K562 (cell line): Measurements from ENCODE around the gene CDYL2. TPM values are rescaled to one million over a fixed set of nuclear protein-coding genes. Genes with fewer than 3 reads are reported as not detected.

Experiments
- ATAC-seq: fragments of 200-7000 bp; cut with Tn5 transposase; 3 replicates; pipeline ENCODE4 v1.9.1; 2020; ENCODE audit warnings: moderate library complexity
- BruUV-seq: library from RNA; stranded (reverse); fragments of 400-500 nt; replicated peaks from 2 replicates; lab custom pipeline; 2021; lab: Mats Ljungman, UMichigan
- CTCF ChIA-PET: fragments of 300-600 bp; formaldehyde crosslinking; extraction: SDS; loops from one replicate; lab custom pipeline; 2021; ENCODE audit warnings: low intra/inter-chr PET ratio; lab: Yijun Ruan, JAX
- POLR2A ChIA-PET: fragments of 300-600, 350-650 bp; sonication (Branson Sonifier 250); formaldehyde crosslinking; extraction: SDS; loops from one replicate; lab custom pipeline; 2021; ENCODE audit warnings: antibody characterized with exemption, inconsistent platforms; lab: Yijun Ruan, JAX
- DNase-seq, 4 experiments: peaks; one replicate each; pipeline versions ENCODE4 v3.0.0 to v3.0.0-alpha.2; 2011 to 2018; ENCODE audit warnings: low spot score in 3 of 4, mixed read lengths in 3 of 4; ENCODE audit errors: extremely low read depth in 1 of 4
- FAIRE-seq: peaks from 2 replicates; lab custom pipeline; 2011; peaks lifted over from hg19 to GRCh38; lab: Jason Lieb, UNC
- H2AFZ ChIP-seq: 2 replicates; pipeline ENCODE4 v1.6.0; 2011; ENCODE audit warnings: low read depth, low read length, control low read depth, inconsistent platforms
- H3K27ac ChIP-seq: fragments of 200-600 bp; 3 replicates; pipeline ENCODE4 v1.8.0; 2011; ENCODE audit warnings: low read depth, mild to moderate bottlenecking, control low read depth, inconsistent platforms, low read length, moderate library complexity, mixed read lengths; ENCODE audit errors: extremely low read depth
- H3K27me3 ChIP-seq, 2 experiments: fragments of 300-600 bp in 1 of 2; 2 replicates in 1 of 2; 3 replicates in 1 of 2; pipeline versions ENCODE4 v1.6.0 to v1.8.0; 2011; ENCODE audit warnings: inconsistent platforms in 2 of 2, low read length in 2 of 2, mild to moderate bottlenecking in 1 of 2, mixed read lengths in 1 of 2, moderate library complexity in 1 of 2; ENCODE audit not compliant: control insufficient read depth in 2 of 2, insufficient read depth in 2 of 2
- H3K36me3 ChIP-seq: fragments of 300-600 bp; 3 replicates; pipeline ENCODE4 v1.8.0; 2011; ENCODE audit warnings: mild to moderate bottlenecking, low read length, inconsistent platforms; ENCODE audit not compliant: control insufficient read depth, insufficient read depth
- H3K4me1 ChIP-seq, 2 experiments: fragments of 200-600 bp in 1 of 2; replicated peaks in 1 of 2; 2 replicates in 1 of 2; 3 replicates in 1 of 2; pipeline versions ENCODE4 v1.5.1 to v1.8.0; 2011; ENCODE audit warnings: inconsistent platforms in 2 of 2, low read length in 2 of 2, mild to moderate bottlenecking in 1 of 2, mixed read lengths in 1 of 2, moderate library complexity in 1 of 2; ENCODE audit not compliant: control insufficient read depth in 2 of 2, insufficient read depth in 2 of 2
- H3K4me2 ChIP-seq: 2 replicates; pipeline ENCODE4 v1.6.1; 2011; ENCODE audit warnings: low read length, control low read depth, inconsistent platforms, mixed read lengths; ENCODE audit not compliant: insufficient read depth
- H3K4me3 ChIP-seq: fragments of 200-600 bp; sonication (generic), shearing (Covaris generic); 2 replicates; pipeline ENCODE4 v1.5.1; 2016; ENCODE audit warnings: control low read depth, inconsistent platforms
- H3K79me2 ChIP-seq: fragments of 200-600 bp; 3 replicates; pipeline ENCODE4 v1.8.0; 2011; ENCODE audit warnings: low read length, inconsistent platforms; ENCODE audit not compliant: control insufficient read depth, insufficient read depth
- H3K9ac ChIP-seq, 2 experiments: 2 replicates each; pipeline versions ENCODE4 v1.6.0 to v1.6.1; 2011; ENCODE audit warnings: low read depth in 2 of 2, low read length in 2 of 2, control low read depth in 1 of 2, inconsistent platforms in 1 of 2, mild to moderate bottlenecking in 1 of 2, mixed read lengths in 1 of 2; ENCODE audit not compliant: insufficient read depth in 1 of 2
- H3K9me1 ChIP-seq: one replicate; pipeline ENCODE4 v1.6.0; 2011; ENCODE audit warnings: inconsistent platforms, mild to moderate bottlenecking, low read length, moderate library complexity; ENCODE audit not compliant: control insufficient read depth, insufficient read depth
- H3K9me3 ChIP-seq: replicated peaks from 2 replicates; pipeline ENCODE4 v1.5.1; 2011; ENCODE audit warnings: low read depth, low read length, inconsistent platforms; ENCODE audit not compliant: control insufficient read depth, insufficient read depth
- H4K20me1 ChIP-seq: replicated peaks from 2 replicates; pipeline ENCODE4 v1.6.1; 2011; ENCODE audit warnings: low read length, inconsistent platforms, mixed read lengths; ENCODE audit not compliant: control insufficient read depth, insufficient read depth
- DACH1 ChIP-seq: fragments of 450-650 bp; IDR thresholded peaks from 2 replicates; pipeline ENCODE4 v1.6.1; 2018; ENCODE audit not compliant: partially characterized antibody
- ELF2 ChIP-seq: fragments of 250-450 bp; sonication (Bioruptor Pico); IDR thresholded peaks from 2 replicates; pipeline ENCODE4 v1.5.0; 2021; ENCODE audit warnings: mild to moderate bottlenecking
- FOXM1 ChIP-seq, 2 experiments: fragments of 450-650 bp in 1 of 2; sonication (generic) in 1 of 2; formaldehyde crosslinking in 1 of 2; IDR thresholded peaks; 2 replicates each; pipeline versions ENCODE4 v1.6.1 to v1.9.0; 2017 to 2022; ENCODE audit warnings: low read depth in 2 of 2, mild to moderate bottlenecking in 2 of 2, missing genetic modification reagents in 1 of 2, moderate library complexity in 1 of 2
- ILK ChIP-seq: fragments of 450-650 bp; IDR thresholded peaks from 2 replicates; pipeline ENCODE4 v1.6.1; 2016; ENCODE audit warnings: missing genetic modification characterization, low read depth, mild to moderate bottlenecking, missing compliant biosample characterization, moderate library complexity, borderline replicate concordance
- KHSRP ChIP-seq: fragments of 450-650 bp; IDR thresholded peaks from 2 replicates; pipeline ENCODE4 v1.6.1; 2017
- MCM5 ChIP-seq: fragments of 450-650 bp; IDR thresholded peaks from 2 replicates; pipeline ENCODE4 v1.6.1; 2016; ENCODE audit warnings: low read depth
- RBM15 ChIP-seq: fragments of 200-400 bp; formaldehyde crosslinking; IDR thresholded peaks from 2 replicates; pipeline ENCODE4 v1.6.1; 2018; ENCODE audit warnings: mild to moderate bottlenecking, low read length, moderate library complexity; ENCODE audit not compliant: insufficient read depth
- RBM34 ChIP-seq: fragments of 200-400 bp; formaldehyde crosslinking; IDR thresholded peaks from 2 replicates; pipeline ENCODE4 v1.6.1; 2018; ENCODE audit warnings: low read length, borderline replicate concordance; ENCODE audit not compliant: insufficient read depth
- SMARCC2 ChIP-seq: fragments of 450-650 bp; IDR thresholded peaks from 2 replicates; pipeline ENCODE4 v1.6.1; 2017; ENCODE audit warnings: antibody characterized with exemption, moderate library complexity, mild to moderate bottlenecking, low read depth
- SRSF1 ChIP-seq: fragments of 200-400 bp; formaldehyde crosslinking; IDR thresholded peaks from 2 replicates; pipeline ENCODE4 v1.6.1; 2017; ENCODE audit warnings: mild to moderate bottlenecking, low read depth, low read length, moderate library complexity
- ZBTB17 ChIP-seq: fragments of 450-650 bp; formaldehyde crosslinking; IDR thresholded peaks from 2 replicates; pipeline ENCODE4 v1.4.0; 2020; ENCODE audit warnings: mild to moderate bottlenecking
- ZNF282 ChIP-seq: sonication (generic); formaldehyde crosslinking; IDR thresholded peaks from 2 replicates; pipeline ENCODE4 v1.8.1; 2023; ENCODE audit warnings: missing genetic modification reagents
- WGBS: fragments of 100-300 bp; shearing (Covaris generic); methylation state at CpG from one replicate; pipeline ENCODE4 v1.1.6; 2016; ENCODE audit warnings: low coverage, mixed read lengths; ENCODE audit not compliant: insufficient coverage; ENCODE audit errors: missing lambda C conversion rate; 5-methylcytosine and 5-hydroxymethylcytosine counted together
- in situ Hi-C: fragments of 300-500 bp; cut with MboI; formaldehyde crosslinking; loops from 4 replicates; pipeline ENCODE4 v1.15.0; 2018; ENCODE audit warnings: inconsistent platforms, mixed read lengths
- intact Hi-C: fragments of 100-400 bp; cut with micrococcal nuclease; formaldehyde crosslinking; loops from 2 replicates; pipeline ENCODE4 v1.14.2; 2022
- polyA plus RNA-seq, 8 experiments: library from polyadenylated mRNA; depleted of rRNA in 4 of 8; stranded (reverse) in 5 of 8; unstranded in 3 of 8; fragments of >200 nt; fragmentation: Nextera tagmentation in 2 of 8; fragmentation: Illumina TruSeq in 1 of 8; extraction: Ambion mirVana in 2 of 8; extraction: Trizol in 1 of 8; gene quantifications; 2 replicates each; pipeline versions ENCODE4 v1.2.1 to v1.2.3, GENCODE V29; 2011 to 2014; ENCODE audit warnings: inconsistent platforms in 1 of 8, missing spikeins in 1 of 8
- total RNA-seq, 7 experiments: library from RNA; depleted of rRNA in 6 of 7; stranded (reverse); fragments of >200 nt in 6 of 7; fragmentation: Illumina TruSeq in 2 of 7; extraction: Trizol in 2 of 7; gene quantifications; 2 replicates each; pipeline versions ENCODE4 v1.2.1 to v1.2.3, GENCODE V29; 2011 to 2021; ENCODE audit warnings: low replicate concordance in 1 of 7
- TF ChIP-seq, protein P1 (sequence below), 2 experiments: fragments of 450-650 bp; conservative IDR thresholded peaks; 2 replicates each; pipeline ENCODE4 v1.6.1; 2017; ENCODE audit warnings: mild to moderate bottlenecking in 2 of 2, moderate library complexity in 2 of 2

Gene CDYL2
- total and polyA plus RNA-seq, 9 of the 15 experiments (the other 6 are each of a cell fraction or from before 2014, with no cell fraction given): under 0.01 to 0.04 (median 0.01) TPM; not detected in 6

- in situ Hi-C loops (no loop called here), intact Hi-C loops (no loop called here)
- ATAC-seq (no peak), FAIRE-seq (no peak), DNase-seq (no peak)
- BruUV-seq: no TSS peak
- ChIA-PET CTCF (no interaction called here), POLR2A (interaction anchor here (0.7 kb wide), 1 partner anchor 22 kb away, joined by 3 read pairs; no protein-coding TSS in a partner anchor)
- H3K4me1 ChIP-seq: no peaks in the 10 kb centered on the region
- no peak overlapping the region for H3K4me3 ChIP-seq
- H3K27me3 ChIP-seq: peaks cover 0 to 4% of the 10 kb centered on the region in 2 experiments; a peak in 1 of 5 replicates
- TF ChIP-seq RBM34: no peak
- no peak for TF ChIP-seq ILK (tag)
- no peak for TF ChIP-seq DACH1
- no peak for TF ChIP-seq SRSF1
- no peak for TF ChIP-seq ZBTB17
- TF ChIP-seq KHSRP: no peak
- H3K9me3 ChIP-seq: no peaks in the 10 kb centered on the region
- H3K4me2 ChIP-seq: no peak overlapping the region
- H4K20me1 ChIP-seq: no peaks in the 10 kb centered on the region
- no peak overlapping the region for H3K27ac ChIP-seq
- WGBS: 0% methylated on average over 7 of the region's 7 CpGs
- H3K9ac ChIP-seq: no peak overlapping the region
- no peaks in the 10 kb centered on the region for H3K36me3 ChIP-seq
- H3K9me1 ChIP-seq: no peaks in the 10 kb centered on the region
- no peak overlapping the region for H2AFZ ChIP-seq
- H3K79me2 ChIP-seq: no peaks in the 10 kb centered on the region
These were observed 207.7 kb downstream of the CDYL2 start for GRCh38 chr16:80596507-80597207.

- Histone ChIP-seq H3K4me1 (no peaks in the 10 kb centered on the region), H3K79me2 (no peaks in the 10 kb centered on the region), H3K4me2 (no peak overlapping the region), H3K36me3 (no peaks in the 10 kb centered on the region), H3K27ac (no peak overlapping the region), H3K27me3 (no peaks in the 10 kb centered on the region), H3K9me1 (no peaks in the 10 kb centered on the region), H3K9me3 (no peaks in the 10 kb centered on the region), H4K20me1 (no peaks in the 10 kb centered on the region), H3K4me3 (no peak overlapping the region), H2AFZ (no peak overlapping the region), H3K9ac (no peak overlapping the region)
- POLR2A ChIA-PET: no interaction called here
- intact Hi-C loops (no loop called here), in situ Hi-C loops (no loop called here)
- FAIRE-seq (no peak), ATAC-seq (no peak), DNase-seq (no peak)
- CTCF ChIA-PET: no interaction called here
- BruUV-seq: no TSS peak
- TF ChIP-seq ELF2 (CRISPR knock-in tag) (no peak), SMARCC2 (no peak), ZNF282 (CRISPR knock-in tag) (no peak), RBM15 (no peak), FOXM1 (IDR thresholded peaks at IDR 0.05; ENCODE audit: low read depth) (no peak), FOXM1 (CRISPR knock-in tag; IDR thresholded peaks at IDR 0.05; ENCODE audit: low read depth) (no peak), MCM5 (no peak)
- TF ChIP-seq, protein P1, sequence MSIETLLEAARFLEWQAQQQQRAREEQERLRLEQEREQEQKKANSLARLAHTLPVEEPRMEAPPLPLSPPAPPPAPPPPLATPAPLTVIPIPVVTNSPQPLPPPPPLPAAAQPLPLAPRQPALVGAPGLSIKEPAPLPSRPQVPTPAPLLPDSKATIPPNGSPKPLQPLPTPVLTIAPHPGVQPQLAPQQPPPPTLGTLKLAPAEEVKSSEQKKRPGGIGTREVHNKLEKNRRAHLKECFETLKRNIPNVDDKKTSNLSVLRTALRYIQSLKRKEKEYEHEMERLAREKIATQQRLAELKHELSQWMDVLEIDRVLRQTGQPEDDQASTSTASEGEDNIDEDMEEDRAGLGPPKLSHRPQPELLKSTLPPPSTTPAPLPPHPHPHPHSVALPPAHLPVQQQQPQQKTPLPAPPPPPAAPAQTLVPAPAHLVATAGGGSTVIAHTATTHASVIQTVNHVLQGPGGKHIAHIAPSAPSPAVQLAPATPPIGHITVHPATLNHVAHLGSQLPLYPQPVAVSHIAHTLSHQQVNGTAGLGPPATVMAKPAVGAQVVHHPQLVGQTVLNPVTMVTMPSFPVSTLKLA (conservative IDR thresholded peaks at IDR 0.05): no peak
These were observed 209.6 kb downstream of the CDYL2 start for GRCh38 chr16:80594756-80595155.
